ENCODE data around the gene TRMT11. TPM values are rescaled to one million over a fixed set of nuclear protein-coding genes. Genes with fewer than 3 reads are reported as not detected.

TRMT11 gene
- polyA plus RNA-seq, 1 of the 3 experiments (the other 2 are of a cell fraction), result 15.0 TPM

DNA sequence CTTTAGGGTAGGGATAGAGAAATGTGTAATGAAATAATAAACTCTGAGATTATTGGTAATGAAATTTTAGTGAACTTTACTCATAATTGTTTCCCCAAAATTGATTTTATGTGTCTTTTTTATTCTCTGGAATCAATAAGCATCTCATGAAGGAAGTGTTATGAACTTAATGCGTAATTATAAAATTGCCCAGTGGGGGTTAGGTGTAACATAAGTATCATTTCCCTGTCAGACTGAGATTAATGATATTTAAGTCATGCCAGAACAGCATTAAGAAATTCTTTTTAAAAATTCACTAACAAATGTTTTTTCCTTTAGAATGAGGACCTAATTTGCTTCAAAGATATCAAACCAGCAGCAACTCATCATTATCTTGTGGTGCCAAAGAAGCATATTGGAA lies 19.8 kb upstream of the TRMT11 start:
- no peaks in the 10 kb centered on the region for H4K20me1 ChIP-seq (ENCODE audit: insufficient read depth)
- ChIA-PET CTCF (interaction anchor here (1.9 to 2.8 kb wide), 2 partner anchors 10 kb away, joined by 7 to 18 read pairs; partner anchors contain the start of gene HINT3), POLR2A (no interaction called here)
- H3K27me3 ChIP-seq (ENCODE audit: insufficient read depth), result no peaks in the 10 kb centered on the region
- H3K9me3 ChIP-seq, result no peaks in the 10 kb centered on the region
- DNase-seq, result no peak
- no peak overlapping the region for H3K27ac ChIP-seq (ENCODE audit: low read depth in 2 of 2, low read length in 1 of 2)
- H3K79me2 ChIP-seq (ENCODE audit: insufficient read depth), result no peaks in the 10 kb centered on the region; the same call in 1 of the 2 replicates
- H3K36me3 ChIP-seq (replicated peaks in 1 of 2; ENCODE audit: control insufficient read depth in 1 of 2, insufficient read depth in 2 of 2, low read length in 1 of 2), result peaks cover 3 to 9% of the 10 kb centered on the region in 2 experiments
- H3K4me3 ChIP-seq (ENCODE audit: low read depth in 2 of 2, low read length in 1 of 2), result no peak overlapping the region
- H2AFZ ChIP-seq (ENCODE audit: low read depth), result no peak overlapping the region
- no peak overlapping the region for H3K4me2 ChIP-seq
- H3K9ac ChIP-seq, result no peak overlapping the region
- WGBS (ENCODE audit: low lambda C conversion rate), result 97% methylated on average over 1 of the region's 1 CpG
- H3K9me2 ChIP-seq, result no peaks in the 10 kb centered on the region
- H3K4me1 ChIP-seq (ENCODE audit: control insufficient read depth in 1 of 2, insufficient read depth in 2 of 2, low read depth in 1 of 2, low read length in 1 of 2), result peaks cover 0 to 3% of the 10 kb centered on the region in 2 experiments; a peak in 2 of 4 replicates
- H3F3A ChIP-seq (replicated peaks; ENCODE audit: insufficient read depth), result no peaks in the 10 kb centered on the region
- no peak for TF ChIP-seq RAD21 (IDR thresholded peaks at IDR 0.05; ENCODE audit: low read length)
- TF ChIP-seq FOXJ3 (CRISPR knock-in tag; IDR thresholded peaks at IDR 0.05), result no peak
- TF ChIP-seq YY1 (IDR thresholded peaks at IDR 0.05; ENCODE audit: low read depth), result no peak
- TF ChIP-seq SMC3 (IDR thresholded peaks at IDR 0.05; ENCODE audit: low read depth, low read length), result no peak
- TF ChIP-seq, protein P1, sequence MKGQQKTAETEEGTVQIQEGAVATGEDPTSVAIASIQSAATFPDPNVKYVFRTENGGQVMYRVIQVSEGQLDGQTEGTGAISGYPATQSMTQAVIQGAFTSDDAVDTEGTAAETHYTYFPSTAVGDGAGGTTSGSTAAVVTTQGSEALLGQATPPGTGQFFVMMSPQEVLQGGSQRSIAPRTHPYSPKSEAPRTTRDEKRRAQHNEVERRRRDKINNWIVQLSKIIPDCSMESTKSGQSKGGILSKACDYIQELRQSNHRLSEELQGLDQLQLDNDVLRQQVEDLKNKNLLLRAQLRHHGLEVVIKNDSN (IDR thresholded peaks at IDR 0.05; ENCODE audit: borderline replicate concordance, low read depth), result no peak
- no peak for TF ChIP-seq REST (IDR thresholded peaks at IDR 0.05; ENCODE audit: low read depth, low read length)

DNA sequence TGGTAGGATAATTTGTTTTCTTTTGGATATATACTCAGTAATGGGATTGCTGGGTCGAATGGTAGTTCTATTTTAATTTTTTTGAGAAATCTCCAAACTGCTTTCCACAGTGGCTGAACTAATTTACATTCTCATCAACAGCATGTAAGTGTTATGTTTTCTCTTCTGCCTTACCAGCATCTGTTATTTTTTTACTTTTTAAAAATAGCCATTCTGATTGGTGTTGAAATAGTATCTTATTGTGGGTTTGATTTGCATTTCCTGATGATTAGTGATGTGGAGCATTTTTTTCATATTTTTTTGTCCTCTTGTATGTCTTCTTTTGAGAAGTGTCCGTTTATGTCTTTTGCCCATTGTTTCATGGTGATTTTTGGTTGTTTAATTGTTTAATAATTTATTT lies 17.8 kb upstream of the TRMT11 start:
- no peaks in the 10 kb centered on the region for H3K27me3 ChIP-seq (ENCODE audit: insufficient read depth)
- no peaks in the 10 kb centered on the region; the same call in 1 of the 2 replicates for H3K79me2 ChIP-seq (ENCODE audit: insufficient read depth)
- no peak overlapping the region for H3K9ac ChIP-seq
- ChIA-PET POLR2A (no interaction called here), CTCF (interaction anchor here (1.9 kb wide), 1 partner anchor 12 kb away, joined by 7 read pairs; the partner anchor contains the start of gene HINT3)
- H3K27ac ChIP-seq (ENCODE audit: low read depth in 2 of 2, low read length in 1 of 2), result no peak overlapping the region
- no peak overlapping the region for H3K4me3 ChIP-seq (ENCODE audit: low read depth in 2 of 2, low read length in 1 of 2)
- H4K20me1 ChIP-seq (ENCODE audit: insufficient read depth), result no peaks in the 10 kb centered on the region
- 70% methylated on average over 2 of the region's 2 CpGs for WGBS (ENCODE audit: low lambda C conversion rate)
- H3K9me2 ChIP-seq, result no peaks in the 10 kb centered on the region
- H3K4me1 ChIP-seq (ENCODE audit: control insufficient read depth in 1 of 2, insufficient read depth in 2 of 2, low read depth in 1 of 2, low read length in 1 of 2), result no peaks in the 10 kb centered on the region; a peak in 1 of 4 replicates
- H3F3A ChIP-seq (replicated peaks; ENCODE audit: insufficient read depth), result no peaks in the 10 kb centered on the region
- no peak overlapping the region for H3K4me2 ChIP-seq
- DNase-seq, result no peak
- H2AFZ ChIP-seq (ENCODE audit: low read depth), result no peak overlapping the region
- peaks cover 2 to 16% of the 10 kb centered on the region in 2 experiments for H3K36me3 ChIP-seq (replicated peaks in 1 of 2; ENCODE audit: control insufficient read depth in 1 of 2, insufficient read depth in 2 of 2, low read length in 1 of 2)
- H3K9me3 ChIP-seq, result no peaks in the 10 kb centered on the region
- TF ChIP-seq MEF2A (IDR thresholded peaks at IDR 0.05; ENCODE audit: borderline replicate concordance, low read depth) (no peak), FOXJ3 (CRISPR knock-in tag; IDR thresholded peaks at IDR 0.05) (no peak), MXI1 (IDR thresholded peaks at IDR 0.05; ENCODE audit: low read depth, low read length) (no peak), EP300 (IDR thresholded peaks at IDR 0.05; ENCODE audit: borderline replicate concordance in 1 of 2, low read depth in 1 of 2, low read length in 1 of 2) (no peak), TAF1 (IDR thresholded peaks at IDR 0.05; ENCODE audit: borderline replicate concordance, low read depth, low read length) (no peak), EZH2phosphoT487 (IDR thresholded peaks at IDR 0.05; ENCODE audit: borderline replicate concordance, low read depth) (no peak), NRF1 (IDR thresholded peaks at IDR 0.05; ENCODE audit: low read depth, low read length) (no peak), REST (IDR thresholded peaks at IDR 0.05; ENCODE audit: low read depth, low read length) (no peak), RFX5 (IDR thresholded peaks at IDR 0.05; ENCODE audit: low read length) (no peak), IRF3 (IDR thresholded peaks at IDR 0.05; ENCODE audit: low read depth, low read length) (no peak), JUND (IDR thresholded peaks at IDR 0.05) (no peak)
- TF ChIP-seq, protein P1 (IDR thresholded peaks at IDR 0.05; ENCODE audit: borderline replicate concordance, low read depth), result no peak
